ENCODE results near the gene OVCA2. TPM values are rescaled to one million over a fixed set of nuclear protein-coding genes. Genes with fewer than 3 reads are reported as not detected.

Gene OVCA2
- 67.3 and 92.0 TPM in 2 replicates for total RNA-seq (2014; rRNA removed; shearing (Covaris generic))
- polyA plus RNA-seq (2016; fragmentation: Nextera tagmentation; extraction: Ambion mirVana), result 63.5 and 66.1 TPM in 2 replicates

DNA sequence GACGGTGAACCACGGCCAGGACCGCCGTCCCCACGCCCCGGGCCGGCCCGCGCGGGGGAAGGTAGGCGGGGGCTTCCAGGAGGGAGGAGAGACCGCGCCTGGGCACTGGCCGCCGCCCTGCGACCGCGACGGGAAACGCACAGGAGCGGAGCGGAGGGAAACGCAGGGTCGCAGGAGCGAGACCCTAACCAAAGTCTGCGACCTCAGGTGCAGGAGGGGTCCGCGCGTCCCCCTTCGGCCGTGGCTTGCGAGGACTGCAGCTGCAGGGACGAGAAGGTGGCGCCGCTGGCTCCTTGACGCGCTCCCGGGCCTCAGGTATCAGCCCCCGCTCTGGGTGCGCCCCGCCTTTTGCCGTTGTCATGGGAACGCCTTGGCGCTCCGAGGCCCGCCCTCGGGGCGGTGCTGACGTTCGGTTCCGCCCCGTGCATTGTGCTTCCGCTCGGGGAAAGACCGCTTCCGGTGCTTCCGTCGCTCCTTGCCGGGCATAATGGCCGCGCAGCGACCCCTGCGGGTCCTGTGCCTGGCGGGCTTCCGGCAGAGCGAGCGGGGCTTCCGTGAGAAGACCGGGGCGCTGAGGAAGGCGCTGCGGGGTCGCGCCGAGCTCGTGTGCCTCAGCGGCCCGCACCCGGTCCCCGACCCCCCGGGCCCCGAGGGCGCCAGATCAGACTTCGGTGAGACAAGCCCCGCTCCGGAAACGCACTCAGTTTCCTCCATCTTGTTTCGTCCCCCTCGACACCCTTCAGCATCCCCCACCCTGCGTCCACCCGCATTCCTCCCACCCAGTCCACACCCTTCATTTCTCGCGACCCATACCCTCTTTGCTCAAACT, at the start of gene OVCA2:
OVCA2 (plus strand) TSS at position 462 of the 829 bp plus-strand sequence; CDS start at position 488, 26 bp downstream.
- in situ Hi-C loops (cut with MboI), result no loop called here

GRCh38 chr17:1992541-1992940, 49.3 kb upstream of the OVCA2 start:
- peak; percentile 36 for DNase-seq
- H3F3A ChIP-seq (ENCODE audit: insufficient read depth), result peaks cover 13% of the 10 kb centered on the region; the same call in 1 of the 2 replicates
- H3K4me1 ChIP-seq (ENCODE audit: insufficient read depth), result peaks cover 13% of the 10 kb centered on the region
- H3K36me3 ChIP-seq (ENCODE audit: low read depth), result no peaks in the 10 kb centered on the region
- TF ChIP-seq EZH2 (IDR thresholded peaks at IDR 0.05; ENCODE audit: insufficient read depth, poor library complexity, severe bottlenecking) (no peak), EZH2phosphoT487 (IDR thresholded peaks at IDR 0.05; ENCODE audit: insufficient read depth, low read depth) (no peak)
- H3K27me3 ChIP-seq (replicated peaks; ENCODE audit: insufficient read depth), result no peaks in the 10 kb centered on the region
- in situ Hi-C loops (cut with MboI), result no loop called here
- no peaks in the 10 kb centered on the region for H3K9me2 ChIP-seq (ENCODE audit: insufficient read depth)
- no peak overlapping the region for H3K4me3 ChIP-seq
- H4K20me1 ChIP-seq (ENCODE audit: insufficient read depth), result no peaks in the 10 kb centered on the region
- WGBS, 2 experiments (ENCODE audit: low coverage in 1 of 2, low lambda C conversion rate in 2 of 2, missing lambda C conversion rate in 2 of 2), result 15 to 21% methylated on average over 10 of the region's 10 CpGs
- no peak overlapping the region for H2AFZ ChIP-seq
- no peaks in the 10 kb centered on the region for H3K9me3 ChIP-seq (ENCODE audit: low read depth)
- no peak overlapping the region for H3K9ac ChIP-seq
- H3K79me2 ChIP-seq (ENCODE audit: insufficient read depth), result no peaks in the 10 kb centered on the region
- H3K4me2 ChIP-seq (ENCODE audit: unreplicated experiment), result no peak overlapping the region
- H3K27ac ChIP-seq, result no peak overlapping the region

More for the DNA sequence above, at the start of gene OVCA2:
- peak; percentile 99 for DNase-seq
- no peaks in the 10 kb centered on the region for H4K20me1 ChIP-seq (ENCODE audit: insufficient read depth)
- TF ChIP-seq EZH2phosphoT487 (IDR thresholded peaks at IDR 0.05; ENCODE audit: insufficient read depth, low read depth), result no peak
- no peak for TF ChIP-seq EZH2 (IDR thresholded peaks at IDR 0.05; ENCODE audit: insufficient read depth, poor library complexity, severe bottlenecking)
- H3K27me3 ChIP-seq (replicated peaks; ENCODE audit: insufficient read depth), result no peaks in the 10 kb centered on the region
- peaks cover 30% of the 10 kb centered on the region for H3K79me2 ChIP-seq (ENCODE audit: insufficient read depth)
- H3K9me3 ChIP-seq (ENCODE audit: low read depth), result no peaks in the 10 kb centered on the region
- H3K9me2 ChIP-seq (ENCODE audit: insufficient read depth), result no peaks in the 10 kb centered on the region
- H3K27ac ChIP-seq, result peak within 1 kb of the TSS; percentile 85
- H2AFZ ChIP-seq, result peak within 1 kb of the TSS; percentile 69
- peak within 1 kb of the TSS; percentile 92 for H3K9ac ChIP-seq
- peaks cover 7% of the 10 kb centered on the region; the same call in 1 of the 2 replicates for H3K36me3 ChIP-seq (ENCODE audit: low read depth)
- peaks cover 34% of the 10 kb centered on the region for H3F3A ChIP-seq (ENCODE audit: insufficient read depth)
- peak within 1 kb of the TSS; percentile 95 for H3K4me2 ChIP-seq (ENCODE audit: unreplicated experiment)
- peak within 1 kb of the TSS; percentile 89 for H3K4me3 ChIP-seq
- peaks cover 25% of the 10 kb centered on the region for H3K4me1 ChIP-seq (ENCODE audit: insufficient read depth)
- 1 to 2% methylated on average over 64 to 65 of the region's 93 CpGs for WGBS, 2 experiments (ENCODE audit: low coverage in 1 of 2, low lambda C conversion rate in 2 of 2, missing lambda C conversion rate in 2 of 2)

GRCh38 chr17:1994707-1995106, 47.1 kb upstream of the OVCA2 start:
- no peak overlapping the region for H3K9ac ChIP-seq
- no peaks in the 10 kb centered on the region for H4K20me1 ChIP-seq (ENCODE audit: insufficient read depth)
- peaks cover 2% of the 10 kb centered on the region; the same call in 1 of the 2 replicates for H3F3A ChIP-seq (ENCODE audit: insufficient read depth)
- no peaks in the 10 kb centered on the region for H3K27me3 ChIP-seq (replicated peaks; ENCODE audit: insufficient read depth)
- WGBS, 2 experiments (ENCODE audit: low coverage in 1 of 2, low lambda C conversion rate in 2 of 2, missing lambda C conversion rate in 2 of 2), result 84 to 92% methylated on average over 4 of the region's 4 CpGs
- H3K9me3 ChIP-seq (ENCODE audit: low read depth), result no peaks in the 10 kb centered on the region
- H3K36me3 ChIP-seq (ENCODE audit: low read depth), result no peaks in the 10 kb centered on the region
- DNase-seq, result no peak
- H3K9me2 ChIP-seq (ENCODE audit: insufficient read depth), result no peaks in the 10 kb centered on the region
- in situ Hi-C loops (cut with MboI), result no loop called here
- H3K4me3 ChIP-seq, result no peak overlapping the region
- no peaks in the 10 kb centered on the region for H3K79me2 ChIP-seq (ENCODE audit: insufficient read depth)
- TF ChIP-seq EZH2 (IDR thresholded peaks at IDR 0.05; ENCODE audit: insufficient read depth, poor library complexity, severe bottlenecking) (no peak), EZH2phosphoT487 (IDR thresholded peaks at IDR 0.05; ENCODE audit: insufficient read depth, low read depth) (no peak)
- no peak overlapping the region for H3K27ac ChIP-seq
- no peak overlapping the region for H3K4me2 ChIP-seq (ENCODE audit: unreplicated experiment)
- peaks cover under 1% of the 10 kb centered on the region; the same call in 1 of the 2 replicates for H3K4me1 ChIP-seq (ENCODE audit: insufficient read depth)
- H2AFZ ChIP-seq, result no peak overlapping the region

DNA sequence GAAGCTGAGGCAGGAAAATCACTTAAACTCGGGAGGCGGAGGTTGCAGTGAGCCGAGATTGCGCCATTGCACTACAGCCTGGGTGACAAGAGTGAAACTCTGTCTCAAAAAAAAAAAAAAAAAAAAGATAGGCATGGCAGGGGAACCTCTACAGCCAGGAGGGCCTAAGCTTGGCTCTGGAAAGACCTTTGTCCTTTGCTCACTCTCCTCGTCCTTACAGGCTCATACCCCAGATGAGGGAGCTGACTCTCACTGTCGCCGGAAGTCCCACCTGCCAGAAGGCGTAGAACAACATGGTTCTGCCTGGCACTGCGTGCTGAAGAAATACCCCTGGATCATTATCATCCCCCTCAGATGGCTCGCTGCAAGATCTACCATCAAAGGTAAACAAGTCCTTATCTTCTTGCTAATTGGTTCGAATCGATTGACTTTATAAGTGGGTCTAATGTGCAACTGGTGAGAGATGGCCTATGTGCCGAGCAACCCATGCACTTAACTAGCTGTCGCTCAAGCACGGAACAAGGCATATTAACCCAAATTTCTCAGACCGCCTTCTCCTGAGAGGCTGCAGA, 46.4 kb upstream of the OVCA2 start:
- Histone ChIP-seq H3K79me2 (ENCODE audit: insufficient read depth) (no peaks in the 10 kb centered on the region), H3K36me3 (ENCODE audit: low read depth) (no peaks in the 10 kb centered on the region), H3K4me1 (ENCODE audit: insufficient read depth) (no peaks in the 10 kb centered on the region), H4K20me1 (ENCODE audit: insufficient read depth) (no peaks in the 10 kb centered on the region), H3K4me3 (no peak overlapping the region), H2AFZ (no peak overlapping the region), H3K27me3 (replicated peaks; ENCODE audit: insufficient read depth) (no peaks in the 10 kb centered on the region), H3K9me2 (ENCODE audit: insufficient read depth) (no peaks in the 10 kb centered on the region), H3K9me3 (ENCODE audit: low read depth) (no peaks in the 10 kb centered on the region), H3K9ac (no peak overlapping the region), H3K27ac (no peak overlapping the region), H3K4me2 (ENCODE audit: unreplicated experiment) (no peak overlapping the region), H3F3A (ENCODE audit: insufficient read depth) (no peaks in the 10 kb centered on the region)
- TF ChIP-seq EZH2phosphoT487 (IDR thresholded peaks at IDR 0.05; ENCODE audit: insufficient read depth, low read depth) (no peak), EZH2 (IDR thresholded peaks at IDR 0.05; ENCODE audit: insufficient read depth, poor library complexity, severe bottlenecking) (no peak)
- WGBS, 2 experiments (ENCODE audit: low coverage in 1 of 2, low lambda C conversion rate in 2 of 2, missing lambda C conversion rate in 2 of 2), result 89 to 91% methylated on average over 16 of the region's 16 CpGs
- in situ Hi-C loops (cut with MboI), result no loop called here
- no peak for DNase-seq

Measured in GM23248 (cell line).